Measurements from ENCODE around the gene CACNB2.

CACNB2 gene

GRCh38 chr10:18226336-18226735 is 86.1 kb downstream of the CACNB2 start:
- H3K4me3 ChIP-seq (ENCODE audit: low read length) = no peak overlapping the region
- H3K27me3 ChIP-seq (ENCODE audit: low read depth, low read length) = no peaks in the 10 kb centered on the region
- TF ChIP-seq EZH2phosphoT487 (IDR thresholded peaks at IDR 0.05; ENCODE audit: low read depth) = no peak
- no peak for TF ChIP-seq CTCF (IDR thresholded peaks at IDR 0.05; ENCODE audit: low read depth, low read length)
- no peaks in the 10 kb centered on the region for H4K20me1 ChIP-seq (ENCODE audit: insufficient read depth, low read length)
- H2AFZ ChIP-seq (ENCODE audit: low read depth, low read length) = no peak overlapping the region
- H3K9ac ChIP-seq (ENCODE audit: low read length) = no peak overlapping the region
- no peaks in the 10 kb centered on the region for H3K79me2 ChIP-seq (ENCODE audit: low read length)
- H3K4me2 ChIP-seq (ENCODE audit: low read length) = no peak overlapping the region
- H3K36me3 ChIP-seq (replicated peaks; ENCODE audit: low read depth, low read length) = no peaks in the 10 kb centered on the region
- H3K4me1 ChIP-seq (ENCODE audit: low read length) = no peaks in the 10 kb centered on the region
- no peak overlapping the region for H3K27ac ChIP-seq (ENCODE audit: low read length)
- H3K9me3 ChIP-seq (ENCODE audit: insufficient read depth, low read length) = no peaks in the 10 kb centered on the region

GRCh38 chr10:18229826-18230225 is 89.6 kb downstream of the CACNB2 start:
- no peaks in the 10 kb centered on the region for H3K79me2 ChIP-seq (ENCODE audit: low read length)
- no peaks in the 10 kb centered on the region; the same call in 1 of the 2 replicates for H3K4me1 ChIP-seq (ENCODE audit: low read length)
- H3K36me3 ChIP-seq (replicated peaks; ENCODE audit: low read depth, low read length) = no peaks in the 10 kb centered on the region
- no peak overlapping the region for H3K4me3 ChIP-seq (ENCODE audit: low read length)
- H4K20me1 ChIP-seq (ENCODE audit: insufficient read depth, low read length) = no peaks in the 10 kb centered on the region
- no peak overlapping the region for H2AFZ ChIP-seq (ENCODE audit: low read depth, low read length)
- no peak overlapping the region for H3K9ac ChIP-seq (ENCODE audit: low read length)
- H3K4me2 ChIP-seq (ENCODE audit: low read length) = no peak overlapping the region
- no peaks in the 10 kb centered on the region for H3K27me3 ChIP-seq (ENCODE audit: low read depth, low read length)
- TF ChIP-seq CTCF (IDR thresholded peaks at IDR 0.05; ENCODE audit: low read depth, low read length) (no peak), EZH2phosphoT487 (IDR thresholded peaks at IDR 0.05; ENCODE audit: low read depth) (no peak)
- H3K9me3 ChIP-seq (ENCODE audit: insufficient read depth, low read length) = no peaks in the 10 kb centered on the region
- no peak overlapping the region for H3K27ac ChIP-seq (ENCODE audit: low read length)

- H3K36me3 ChIP-seq (replicated peaks; ENCODE audit: low read depth, low read length) = no peaks in the 10 kb centered on the region
- H3K4me1 ChIP-seq (ENCODE audit: low read length) = no peaks in the 10 kb centered on the region; the same call in 1 of the 2 replicates
- H3K9me3 ChIP-seq (ENCODE audit: insufficient read depth, low read length) = no peaks in the 10 kb centered on the region
- no peak overlapping the region for H3K4me2 ChIP-seq (ENCODE audit: low read length)
- no peak overlapping the region for H3K4me3 ChIP-seq (ENCODE audit: low read length)
- no peak overlapping the region for H3K9ac ChIP-seq (ENCODE audit: low read length)
- no peak overlapping the region for H2AFZ ChIP-seq (ENCODE audit: low read depth, low read length)
- H4K20me1 ChIP-seq (ENCODE audit: insufficient read depth, low read length) = no peaks in the 10 kb centered on the region
- H3K27me3 ChIP-seq (ENCODE audit: low read depth, low read length) = no peaks in the 10 kb centered on the region
- TF ChIP-seq CTCF (IDR thresholded peaks at IDR 0.05; ENCODE audit: low read depth, low read length) (no peak), EZH2phosphoT487 (IDR thresholded peaks at IDR 0.05; ENCODE audit: low read depth) (no peak)
- H3K79me2 ChIP-seq (ENCODE audit: low read length) = no peaks in the 10 kb centered on the region
- H3K27ac ChIP-seq (ENCODE audit: low read length) = no peak overlapping the region
Observed at GRCh38 chr10:18230794-18231193, 90.6 kb downstream of the CACNB2 start.

- H3K36me3 ChIP-seq (replicated peaks; ENCODE audit: low read depth, low read length) = no peaks in the 10 kb centered on the region
- no peak overlapping the region for H3K9ac ChIP-seq (ENCODE audit: low read length)
- H3K4me3 ChIP-seq (ENCODE audit: low read length) = no peak overlapping the region
- H3K9me3 ChIP-seq (ENCODE audit: insufficient read depth, low read length) = no peaks in the 10 kb centered on the region
- no peaks in the 10 kb centered on the region for H4K20me1 ChIP-seq (ENCODE audit: insufficient read depth, low read length)
- no peaks in the 10 kb centered on the region; the same call in 1 of the 2 replicates for H3K4me1 ChIP-seq (ENCODE audit: low read length)
- H2AFZ ChIP-seq (ENCODE audit: low read depth, low read length) = no peak overlapping the region
- TF ChIP-seq CTCF (IDR thresholded peaks at IDR 0.05; ENCODE audit: low read depth, low read length) (no peak), EZH2phosphoT487 (IDR thresholded peaks at IDR 0.05; ENCODE audit: low read depth) (no peak)
- H3K27me3 ChIP-seq (ENCODE audit: low read depth, low read length) = no peaks in the 10 kb centered on the region
- H3K79me2 ChIP-seq (ENCODE audit: low read length) = no peaks in the 10 kb centered on the region
- H3K4me2 ChIP-seq (ENCODE audit: low read length) = no peak overlapping the region
- no peak overlapping the region for H3K27ac ChIP-seq (ENCODE audit: low read length)
Observed at GRCh38 chr10:18231480-18231879, 91.3 kb downstream of the CACNB2 start.
